Stimulated activated CD4-positive, alpha-beta T cell treated with anti-CD3 and anti-CD28 coated beads, TNF-alpha, amount 100 ng/mL, for 4 hours (primary cell): Measurements from ENCODE around the gene MUC5AC.
"Not testable (repeated sequence)": the region's sequence is repeated elsewhere in the genome, so short reads cannot be mapped to it uniquely, and the experiment has no call there.

Experiments
- DNase-seq, 3 experiments: peaks; one replicate each; pipeline ENCODE4 v3.0.0-alpha.2; 2020; ENCODE audit warnings: low read depth in 3 of 3

Gene MUC5AC

DNA sequence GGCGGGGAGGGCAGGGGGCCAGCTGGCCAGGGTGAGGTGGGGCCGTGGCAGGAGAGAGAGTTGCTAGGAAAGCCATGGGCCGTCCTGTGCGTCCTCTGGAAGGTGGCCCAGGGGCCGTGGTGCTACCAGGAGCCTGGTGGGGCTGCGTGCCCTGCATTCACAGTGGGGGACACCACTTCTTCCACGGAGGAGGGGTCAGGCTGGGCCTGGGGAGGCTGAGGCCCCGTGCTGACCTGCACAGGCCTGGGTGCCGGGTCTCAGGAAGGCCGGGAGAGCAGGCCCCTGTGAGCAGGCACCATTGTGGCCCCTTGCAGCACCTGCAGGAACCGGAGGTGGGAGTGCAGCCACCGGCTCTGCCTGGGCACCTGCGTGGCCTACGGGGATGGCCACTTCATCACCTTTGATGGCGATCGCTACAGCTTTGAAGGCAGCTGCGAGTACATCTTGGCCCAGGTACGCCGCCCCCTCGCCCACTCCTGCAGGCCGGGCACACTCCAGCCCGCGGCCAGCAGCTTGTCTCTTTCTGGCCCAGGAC lies 77.1 kb downstream of the MUC5AC start:
- DNase-seq = no peak

- DNase-seq = no peak
Measured at GRCh38 chr11:1235306-1235900, 77.7 kb downstream of the MUC5AC start.

GRCh38 chr11:1235901-1236315 lies 78.2 kb downstream of the MUC5AC start:
- DNase-seq = no peak

GRCh38 chr11:1236316-1237127 lies 78.8 kb downstream of the MUC5AC start:
- DNase-seq = no peak

- no peak for DNase-seq
Measured at GRCh38 chr11:1237128-1237580, 79.4 kb downstream of the MUC5AC start.

DNA sequence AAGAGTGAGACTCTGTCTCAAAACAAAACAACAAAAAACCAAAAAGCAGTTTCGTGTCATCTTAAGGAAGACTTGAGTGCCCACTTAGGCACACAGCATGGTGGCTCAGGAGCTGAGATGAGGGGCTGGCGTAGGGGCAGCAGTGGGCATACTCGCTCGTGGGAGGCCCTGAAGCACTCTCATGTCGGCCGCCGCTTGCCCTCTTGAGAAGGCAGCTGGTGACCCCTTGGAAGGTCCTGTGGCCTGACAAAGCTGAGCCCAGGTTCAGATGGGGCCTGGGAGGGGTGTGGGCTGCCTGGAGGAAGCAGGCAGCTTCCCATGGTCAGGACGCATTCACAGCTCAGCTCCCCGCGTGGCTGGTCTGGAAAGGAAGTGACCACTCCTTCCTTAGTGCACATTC lies 80.1 kb downstream of the MUC5AC start:
- DNase-seq = no peak

DNA sequence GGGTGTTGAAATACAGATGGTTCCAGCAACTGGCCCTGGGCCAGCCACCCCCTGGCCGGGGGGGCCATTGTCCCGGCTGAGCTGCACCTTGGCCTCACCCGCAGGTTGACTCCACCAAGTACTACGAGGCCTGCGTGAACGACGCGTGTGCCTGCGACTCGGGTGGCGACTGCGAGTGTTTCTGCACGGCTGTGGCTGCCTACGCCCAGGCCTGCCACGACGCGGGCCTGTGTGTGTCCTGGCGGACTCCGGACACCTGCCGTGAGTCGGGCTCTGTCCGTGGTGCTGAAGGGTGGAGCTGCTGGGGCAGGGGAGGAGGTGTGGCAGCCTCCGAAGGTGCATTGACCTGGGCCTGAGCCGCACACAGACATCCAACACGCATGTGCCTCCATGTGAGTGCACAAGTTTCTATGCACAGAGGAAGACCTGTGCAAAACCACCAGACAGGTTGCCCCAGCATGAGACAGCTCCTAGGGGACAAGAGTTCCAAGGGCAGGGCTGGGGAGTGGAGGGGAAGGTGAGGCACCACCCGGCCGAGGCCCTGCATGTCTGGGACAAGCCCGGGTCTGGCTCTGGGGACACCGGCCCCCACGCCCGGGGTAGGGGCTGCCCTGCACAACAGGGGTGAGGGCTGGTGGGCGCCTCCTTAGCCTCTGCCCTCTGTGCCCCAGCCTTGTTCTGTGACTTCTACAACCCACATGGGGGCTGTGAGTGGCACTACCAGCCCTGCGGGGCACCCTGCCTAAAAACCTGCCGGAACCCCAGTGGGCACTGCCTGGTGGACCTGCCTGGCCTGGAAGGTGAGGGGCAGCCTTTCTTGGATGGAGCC lies 81.2 kb downstream of the MUC5AC start:
- no peak for DNase-seq

- DNase-seq = no peak
Measured at GRCh38 chr11:1239596-1240205, 81.9 kb downstream of the MUC5AC start.

GRCh38 chr11:1240771-1241170 lies 83.0 kb downstream of the MUC5AC start:
- no peak for DNase-seq

DNA sequence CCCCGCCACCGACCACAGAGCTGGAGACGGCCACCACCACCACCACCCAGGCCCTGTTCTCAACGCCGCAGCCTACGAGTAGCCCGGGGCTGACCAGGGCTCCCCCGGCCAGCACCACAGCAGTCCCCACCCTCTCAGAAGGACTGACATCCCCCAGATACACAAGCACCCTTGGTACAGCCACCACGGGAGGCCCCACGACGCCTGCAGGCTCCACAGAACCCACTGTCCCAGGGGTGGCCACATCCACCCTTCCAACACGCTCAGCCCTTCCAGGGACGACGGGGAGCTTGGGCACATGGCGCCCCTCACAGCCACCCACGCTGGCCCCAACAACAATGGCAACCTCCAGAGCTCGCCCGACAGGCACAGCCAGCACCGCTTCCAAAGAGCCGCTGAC lies 84.0 kb downstream of the MUC5AC start:
- DNase-seq = no peak

DNA sequence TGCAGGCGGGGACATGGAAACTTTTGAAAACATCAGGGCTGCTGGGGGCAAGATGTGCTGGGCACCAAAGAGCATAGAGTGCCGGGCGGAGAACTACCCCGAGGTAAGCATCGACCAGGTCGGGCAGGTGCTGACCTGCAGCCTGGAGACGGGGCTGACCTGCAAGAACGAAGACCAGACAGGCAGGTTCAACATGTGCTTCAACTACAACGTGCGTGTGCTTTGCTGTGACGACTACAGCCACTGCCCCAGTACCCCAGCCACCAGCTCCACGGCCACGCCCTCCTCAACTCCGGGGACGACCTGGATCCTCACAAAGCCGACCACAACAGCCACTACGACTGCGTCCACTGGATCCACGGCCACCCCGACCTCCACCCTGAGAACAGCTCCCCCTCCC lies 84.5 kb downstream of the MUC5AC start:
- no peak for DNase-seq

GRCh38 chr11:1242751-1243150 lies 85.0 kb downstream of the MUC5AC start:
- not testable (repeated sequence) for DNase-seq

- DNase-seq = not testable (repeated sequence)
Measured at GRCh38 chr11:1243521-1243920, 85.8 kb downstream of the MUC5AC start.

DNA sequence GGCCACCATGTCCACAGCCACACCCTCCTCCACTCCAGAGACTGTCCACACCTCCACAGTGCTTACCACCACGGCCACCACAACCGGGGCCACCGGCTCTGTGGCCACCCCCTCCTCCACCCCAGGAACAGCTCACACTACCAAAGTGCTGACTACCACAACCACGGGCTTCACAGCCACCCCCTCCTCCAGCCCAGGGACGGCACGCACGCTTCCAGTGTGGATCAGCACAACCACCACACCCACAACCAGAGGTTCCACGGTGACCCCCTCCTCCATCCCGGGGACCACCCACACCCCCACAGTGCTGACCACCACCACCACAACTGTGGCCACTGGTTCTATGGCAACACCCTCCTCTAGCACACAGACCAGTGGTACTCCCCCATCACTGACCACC lies 86.8 kb downstream of the MUC5AC start:
- not testable (repeated sequence) for DNase-seq

- DNase-seq = not testable (repeated sequence)
Measured at GRCh38 chr11:1245717-1246116, 88.0 kb downstream of the MUC5AC start.

- DNase-seq = not testable (repeated sequence)
Measured at GRCh38 chr11:1246301-1246700, 88.5 kb downstream of the MUC5AC start.

DNA sequence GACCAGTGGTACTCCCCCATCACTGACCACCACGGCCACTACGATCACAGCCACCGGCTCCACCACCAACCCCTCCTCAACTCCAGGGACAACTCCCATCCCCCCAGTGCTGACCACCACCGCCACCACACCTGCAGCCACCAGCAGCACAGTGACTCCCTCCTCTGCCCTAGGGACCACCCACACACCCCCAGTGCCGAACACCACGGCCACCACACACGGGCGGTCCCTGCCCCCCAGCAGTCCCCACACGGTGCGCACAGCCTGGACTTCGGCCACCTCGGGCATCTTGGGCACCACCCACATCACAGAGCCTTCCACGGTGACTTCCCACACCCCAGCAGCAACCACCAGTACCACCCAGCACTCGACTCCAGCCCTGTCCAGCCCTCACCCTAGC lies 89.3 kb downstream of the MUC5AC start:
- not testable (repeated sequence) for DNase-seq

- not testable (repeated sequence) for DNase-seq
Measured at GRCh38 chr11:1248951-1249350, 91.2 kb downstream of the MUC5AC start.

- DNase-seq = not testable (repeated sequence)
Measured at GRCh38 chr11:1250411-1250810, 92.7 kb downstream of the MUC5AC start.
